Measurements from ENCODE around the gene OPCML. TPM values are rescaled to one million over a fixed set of nuclear protein-coding genes. Genes with fewer than 3 reads are reported as not detected.

The OPCML gene
- total RNA-seq, 1 donor: not detected

DNA sequence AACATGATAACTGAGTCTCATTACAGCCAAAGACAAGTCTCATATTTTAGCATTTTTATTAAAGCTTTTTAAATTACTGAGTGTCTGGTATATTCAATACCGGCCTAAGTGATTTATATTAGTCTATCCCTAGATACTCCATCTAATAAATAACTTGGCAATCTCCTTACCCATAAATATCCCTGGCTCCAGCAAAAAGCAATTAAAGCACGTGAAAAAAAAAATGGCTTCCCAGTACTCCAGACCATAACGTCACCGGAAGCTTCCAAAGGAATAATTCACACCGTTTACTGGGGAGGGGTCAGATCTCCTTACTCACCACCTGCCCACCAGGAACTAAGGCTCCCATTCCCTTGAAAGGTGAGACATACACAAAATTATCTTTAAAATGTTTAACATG is 988.3 kb downstream of the OPCML start:
- no peak overlapping the region for H3K4me3 ChIP-seq (ENCODE audit: low read depth, low read length)
- DNase-seq (ENCODE audit: low read depth): no peak
- TF ChIP-seq, protein P1, sequence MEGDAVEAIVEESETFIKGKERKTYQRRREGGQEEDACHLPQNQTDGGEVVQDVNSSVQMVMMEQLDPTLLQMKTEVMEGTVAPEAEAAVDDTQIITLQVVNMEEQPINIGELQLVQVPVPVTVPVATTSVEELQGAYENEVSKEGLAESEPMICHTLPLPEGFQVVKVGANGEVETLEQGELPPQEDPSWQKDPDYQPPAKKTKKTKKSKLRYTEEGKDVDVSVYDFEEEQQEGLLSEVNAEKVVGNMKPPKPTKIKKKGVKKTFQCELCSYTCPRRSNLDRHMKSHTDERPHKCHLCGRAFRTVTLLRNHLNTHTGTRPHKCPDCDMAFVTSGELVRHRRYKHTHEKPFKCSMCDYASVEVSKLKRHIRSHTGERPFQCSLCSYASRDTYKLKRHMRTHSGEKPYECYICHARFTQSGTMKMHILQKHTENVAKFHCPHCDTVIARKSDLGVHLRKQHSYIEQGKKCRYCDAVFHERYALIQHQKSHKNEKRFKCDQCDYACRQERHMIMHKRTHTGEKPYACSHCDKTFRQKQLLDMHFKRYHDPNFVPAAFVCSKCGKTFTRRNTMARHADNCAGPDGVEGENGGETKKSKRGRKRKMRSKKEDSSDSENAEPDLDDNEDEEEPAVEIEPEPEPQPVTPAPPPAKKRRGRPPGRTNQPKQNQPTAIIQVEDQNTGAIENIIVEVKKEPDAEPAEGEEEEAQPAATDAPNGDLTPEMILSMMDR (IDR thresholded peaks at IDR 0.05; ENCODE audit: insufficient read depth, low read depth, low read length): no peak

DNA sequence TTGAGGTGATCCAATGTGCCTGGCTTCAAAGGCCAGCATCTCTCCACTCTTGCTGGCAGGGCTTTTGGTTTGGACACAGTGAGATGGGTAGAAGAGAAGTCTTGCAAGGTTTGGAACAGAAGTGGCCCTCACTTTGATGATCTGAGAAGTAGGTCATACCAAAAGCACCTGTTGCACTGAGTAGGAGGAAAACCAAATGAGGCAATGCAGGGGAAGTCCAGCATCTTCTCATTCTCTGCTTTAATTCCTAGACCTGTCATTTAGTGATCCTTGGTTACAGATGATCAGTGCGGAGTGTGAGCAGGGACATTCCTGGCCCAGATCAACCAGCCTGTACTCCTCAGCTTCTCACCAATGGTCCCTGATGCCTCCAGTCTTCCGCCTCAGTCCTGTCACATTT is 990.5 kb downstream of the OPCML start:
- TF ChIP-seq, protein P1 (IDR thresholded peaks at IDR 0.05; ENCODE audit: insufficient read depth, low read depth, low read length): no peak
- no peak overlapping the region for H3K4me3 ChIP-seq (ENCODE audit: low read depth, low read length)
- no peak for DNase-seq (ENCODE audit: low read depth)

DNA sequence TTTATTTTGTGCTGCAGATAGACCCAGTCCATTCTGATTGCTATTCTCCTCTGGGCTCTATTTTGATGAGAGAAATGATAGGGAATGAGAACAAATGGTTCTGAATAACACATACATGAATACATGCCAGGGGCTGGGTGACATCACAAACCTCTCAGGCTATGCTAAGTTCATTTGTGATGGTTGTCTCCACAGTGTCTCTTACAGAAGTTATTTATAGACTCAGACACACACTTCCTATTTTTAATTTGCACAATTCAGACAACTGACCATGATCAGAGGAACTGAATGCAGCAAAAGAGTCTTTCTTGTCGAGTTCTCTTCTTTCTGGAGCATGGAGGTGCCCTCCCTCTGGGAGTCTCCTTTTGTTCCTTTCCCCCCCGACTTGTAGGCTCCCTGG is 991.7 kb downstream of the OPCML start:
- DNase-seq (ENCODE audit: low read depth): no peak
- no peak overlapping the region for H3K4me3 ChIP-seq (ENCODE audit: low read depth, low read length)
- TF ChIP-seq, protein P1 (IDR thresholded peaks at IDR 0.05; ENCODE audit: insufficient read depth, low read depth, low read length): no peak

DNA sequence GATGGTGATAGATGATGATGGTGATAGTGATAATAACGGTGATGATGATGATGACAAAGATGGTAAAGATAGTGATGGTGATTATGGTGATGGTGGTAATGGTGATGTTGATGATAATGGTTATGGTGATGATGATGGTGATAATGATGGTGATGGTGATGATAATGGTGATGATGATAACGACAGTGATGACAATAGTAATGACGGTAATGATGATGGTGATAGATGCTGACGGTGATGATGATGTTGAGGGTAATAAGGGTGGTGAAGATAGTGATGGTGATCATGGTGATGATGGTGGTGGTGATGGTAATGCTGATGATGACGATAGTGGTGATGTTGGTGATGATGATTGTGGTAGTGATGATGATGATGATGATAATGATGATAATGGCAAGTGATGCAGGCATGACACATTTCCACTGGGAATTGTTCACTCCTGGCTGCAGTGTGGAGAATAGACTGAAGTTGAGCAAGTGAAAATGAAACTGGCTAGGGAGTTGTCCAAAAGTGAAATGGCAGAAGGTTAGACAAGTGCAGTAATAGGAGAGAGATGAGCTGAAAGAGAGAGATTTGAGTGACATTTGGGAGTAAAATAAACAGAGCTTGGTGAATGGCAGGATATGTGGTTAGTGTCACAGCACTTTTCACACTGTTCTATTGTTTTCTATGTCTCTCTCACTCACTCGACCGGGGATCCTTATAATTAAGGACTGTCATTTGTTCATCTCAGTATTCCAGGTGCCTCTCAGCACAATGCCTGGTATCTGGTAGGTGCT is 992.5 kb downstream of the OPCML start:
- TF ChIP-seq, protein P1 (IDR thresholded peaks at IDR 0.05; ENCODE audit: insufficient read depth, low read depth, low read length): no peak
- no peak overlapping the region for H3K4me3 ChIP-seq (ENCODE audit: low read depth, low read length)
- DNase-seq (ENCODE audit: low read depth): no peak

DNA sequence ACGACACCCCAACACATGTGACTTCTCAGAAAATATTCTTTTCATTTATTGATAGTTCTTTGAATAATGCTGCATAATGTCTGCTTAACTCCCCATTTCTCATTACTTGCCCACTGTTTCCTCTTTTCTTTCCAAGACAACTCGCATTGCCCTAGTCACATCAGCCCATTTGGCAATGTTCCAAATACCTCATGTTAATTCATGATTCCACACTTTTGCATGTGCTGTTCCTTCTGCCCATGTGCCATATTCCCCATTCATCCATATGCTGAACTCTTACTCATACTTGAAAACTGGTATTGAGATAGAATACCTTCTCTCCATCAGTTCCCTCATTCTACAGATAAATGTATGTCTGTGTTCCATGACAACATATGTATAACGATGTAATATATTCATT is 993.7 kb downstream of the OPCML start:
- TF ChIP-seq, protein P1 (IDR thresholded peaks at IDR 0.05; ENCODE audit: insufficient read depth, low read depth, low read length): no peak

DNA sequence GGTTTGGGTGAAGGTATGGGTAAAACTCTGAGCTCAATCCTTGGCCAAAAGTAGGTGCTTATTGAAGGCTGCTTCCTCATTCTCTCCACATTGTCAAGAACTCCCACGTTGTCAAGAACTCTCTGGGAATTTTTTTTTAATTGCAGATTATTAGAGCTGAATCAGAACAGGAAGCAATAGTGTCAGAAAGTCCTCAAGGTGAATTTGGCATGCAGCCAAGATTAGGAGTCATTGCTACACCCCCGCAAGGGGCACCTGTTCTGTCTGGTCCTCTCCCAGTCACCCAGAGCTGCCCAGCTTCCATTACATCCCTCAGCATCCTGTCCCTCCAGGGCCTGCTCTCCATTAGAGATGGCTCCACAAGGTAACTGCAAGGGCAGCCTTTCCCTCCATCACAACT is 996.5 kb downstream of the OPCML start:
- TF ChIP-seq, protein P1 (IDR thresholded peaks at IDR 0.05; ENCODE audit: insufficient read depth, low read depth, low read length): no peak
- DNase-seq (ENCODE audit: low read depth): no peak
- H3K4me3 ChIP-seq (ENCODE audit: low read depth, low read length): no peak overlapping the region

More for the DNA sequence above, 993.7 kb downstream of the OPCML start:
- no peak for DNase-seq (ENCODE audit: low read depth)
- H3K4me3 ChIP-seq (ENCODE audit: low read depth, low read length): no peak overlapping the region

DNA sequence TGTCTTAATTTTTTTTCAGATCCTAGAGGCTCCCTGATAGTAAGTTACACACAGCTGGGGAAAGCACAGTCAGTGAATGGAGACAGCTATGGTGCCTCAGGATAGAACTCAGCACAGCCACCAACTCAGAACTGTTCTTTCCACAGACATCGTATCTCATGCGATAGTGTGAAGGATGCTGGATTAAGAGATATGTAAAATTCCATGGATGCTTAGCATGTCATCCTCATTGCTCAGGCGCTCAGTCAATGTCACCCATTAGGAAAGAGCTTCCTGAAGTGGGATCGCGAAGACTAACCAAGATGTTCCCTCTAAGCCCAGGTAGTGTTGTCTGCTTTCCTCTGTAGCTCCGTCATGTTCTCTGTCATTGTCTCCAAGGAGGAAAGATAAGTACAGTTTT is 1000.4 kb downstream of the OPCML start:
- no peak overlapping the region for H3K4me3 ChIP-seq (ENCODE audit: low read depth, low read length)
- TF ChIP-seq, protein P1 (IDR thresholded peaks at IDR 0.05; ENCODE audit: insufficient read depth, low read depth, low read length): no peak

More for the DNA sequence above, 1000.4 kb downstream of the OPCML start:
- DNase-seq (ENCODE audit: low read depth): no peak
